ENCODE measurements around the gene DES.

Gene DES

DNA sequence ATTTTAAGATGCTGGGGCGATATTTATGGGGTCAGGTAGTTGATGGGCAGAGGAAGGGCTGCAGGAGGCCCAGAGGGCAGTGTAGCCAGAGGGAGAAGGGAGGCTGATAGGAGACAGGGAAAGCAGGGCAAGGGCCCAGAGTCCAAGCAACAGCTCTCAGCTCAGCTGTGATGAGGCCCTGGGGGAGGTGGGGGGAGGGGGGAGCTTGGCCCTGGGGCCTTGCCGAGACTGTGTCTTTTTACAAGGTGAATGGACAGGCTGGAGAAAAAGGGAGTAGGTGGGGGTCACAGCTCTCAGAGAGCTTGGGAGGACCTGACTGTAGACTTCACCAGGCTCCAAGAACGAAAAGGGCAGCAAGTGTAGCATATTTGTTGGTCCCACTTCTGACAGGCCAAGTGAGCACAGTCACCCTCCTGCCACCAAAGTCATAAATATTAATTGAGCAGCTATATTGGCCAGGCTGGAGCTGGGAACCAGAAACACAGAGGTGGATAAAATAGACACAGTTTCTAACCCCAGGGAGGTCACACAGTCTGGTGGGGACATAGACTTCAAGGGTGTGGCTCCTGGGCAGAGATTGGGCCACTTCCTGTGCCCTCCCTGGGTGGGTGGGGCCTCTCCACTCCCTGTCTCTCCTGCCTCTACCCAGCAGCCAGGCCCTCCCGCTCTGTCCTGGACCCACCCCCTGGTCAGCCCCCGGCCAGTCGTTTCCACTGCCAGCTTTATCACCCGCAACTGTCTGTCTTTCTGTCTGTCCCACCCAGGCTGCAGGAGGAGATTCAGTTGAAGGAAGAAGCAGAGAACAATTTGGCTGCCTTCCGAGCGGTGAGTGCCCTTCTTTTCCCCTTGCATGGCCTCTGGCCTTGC is 1.4 kb downstream of the DES start:
- no peak for DNase-seq (ENCODE audit: low read depth)
- H3K4me3 ChIP-seq (ENCODE audit: low read depth, low read length), result no peak overlapping the region
- TF ChIP-seq, protein P1, sequence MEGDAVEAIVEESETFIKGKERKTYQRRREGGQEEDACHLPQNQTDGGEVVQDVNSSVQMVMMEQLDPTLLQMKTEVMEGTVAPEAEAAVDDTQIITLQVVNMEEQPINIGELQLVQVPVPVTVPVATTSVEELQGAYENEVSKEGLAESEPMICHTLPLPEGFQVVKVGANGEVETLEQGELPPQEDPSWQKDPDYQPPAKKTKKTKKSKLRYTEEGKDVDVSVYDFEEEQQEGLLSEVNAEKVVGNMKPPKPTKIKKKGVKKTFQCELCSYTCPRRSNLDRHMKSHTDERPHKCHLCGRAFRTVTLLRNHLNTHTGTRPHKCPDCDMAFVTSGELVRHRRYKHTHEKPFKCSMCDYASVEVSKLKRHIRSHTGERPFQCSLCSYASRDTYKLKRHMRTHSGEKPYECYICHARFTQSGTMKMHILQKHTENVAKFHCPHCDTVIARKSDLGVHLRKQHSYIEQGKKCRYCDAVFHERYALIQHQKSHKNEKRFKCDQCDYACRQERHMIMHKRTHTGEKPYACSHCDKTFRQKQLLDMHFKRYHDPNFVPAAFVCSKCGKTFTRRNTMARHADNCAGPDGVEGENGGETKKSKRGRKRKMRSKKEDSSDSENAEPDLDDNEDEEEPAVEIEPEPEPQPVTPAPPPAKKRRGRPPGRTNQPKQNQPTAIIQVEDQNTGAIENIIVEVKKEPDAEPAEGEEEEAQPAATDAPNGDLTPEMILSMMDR (IDR thresholded peaks at IDR 0.05; ENCODE audit: low read depth, low read length, missing control alignments), result no peak

DNA sequence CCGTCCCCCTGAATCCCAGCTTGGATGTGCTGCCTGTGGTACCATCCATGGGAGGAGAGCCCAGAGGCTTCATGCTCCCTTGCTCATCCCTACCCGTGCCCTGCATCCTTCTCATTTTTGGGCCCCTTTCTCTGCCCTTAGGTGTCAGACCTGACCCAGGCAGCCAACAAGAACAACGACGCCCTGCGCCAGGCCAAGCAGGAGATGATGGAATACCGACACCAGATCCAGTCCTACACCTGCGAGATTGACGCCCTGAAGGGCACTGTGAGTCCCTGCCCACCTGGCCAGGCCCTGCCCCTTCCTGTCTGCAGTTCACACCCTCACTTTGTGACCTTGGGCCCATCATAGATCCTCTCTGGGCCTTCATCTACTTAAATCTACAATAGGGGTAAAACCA is 2.5 kb downstream of the DES start:
- TF ChIP-seq, protein P1 (IDR thresholded peaks at IDR 0.05; ENCODE audit: low read depth, low read length, missing control alignments), result no peak
- no peak overlapping the region for H3K4me3 ChIP-seq (ENCODE audit: low read depth, low read length)
- no peak for DNase-seq (ENCODE audit: low read depth)

DNA sequence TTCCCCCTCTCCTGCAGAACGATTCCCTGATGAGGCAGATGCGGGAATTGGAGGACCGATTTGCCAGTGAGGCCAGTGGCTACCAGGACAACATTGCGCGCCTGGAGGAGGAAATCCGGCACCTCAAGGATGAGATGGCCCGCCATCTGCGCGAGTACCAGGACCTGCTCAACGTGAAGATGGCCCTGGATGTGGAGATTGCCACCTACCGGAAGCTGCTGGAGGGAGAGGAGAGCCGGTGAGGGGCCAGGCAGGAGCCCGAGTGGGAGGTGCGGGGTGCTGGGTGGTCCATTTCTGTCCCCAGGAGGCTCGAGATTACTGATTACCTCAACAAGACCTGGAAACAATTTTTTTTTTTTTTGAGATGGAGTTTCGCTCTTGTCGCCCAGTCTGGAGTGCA is 3.1 kb downstream of the DES start:
- DNase-seq (ENCODE audit: low read depth), result no peak
- TF ChIP-seq, protein P1 (IDR thresholded peaks at IDR 0.05; ENCODE audit: low read depth, low read length, missing control alignments), result no peak
- H3K4me3 ChIP-seq (ENCODE audit: low read depth, low read length), result no peak overlapping the region

DNA sequence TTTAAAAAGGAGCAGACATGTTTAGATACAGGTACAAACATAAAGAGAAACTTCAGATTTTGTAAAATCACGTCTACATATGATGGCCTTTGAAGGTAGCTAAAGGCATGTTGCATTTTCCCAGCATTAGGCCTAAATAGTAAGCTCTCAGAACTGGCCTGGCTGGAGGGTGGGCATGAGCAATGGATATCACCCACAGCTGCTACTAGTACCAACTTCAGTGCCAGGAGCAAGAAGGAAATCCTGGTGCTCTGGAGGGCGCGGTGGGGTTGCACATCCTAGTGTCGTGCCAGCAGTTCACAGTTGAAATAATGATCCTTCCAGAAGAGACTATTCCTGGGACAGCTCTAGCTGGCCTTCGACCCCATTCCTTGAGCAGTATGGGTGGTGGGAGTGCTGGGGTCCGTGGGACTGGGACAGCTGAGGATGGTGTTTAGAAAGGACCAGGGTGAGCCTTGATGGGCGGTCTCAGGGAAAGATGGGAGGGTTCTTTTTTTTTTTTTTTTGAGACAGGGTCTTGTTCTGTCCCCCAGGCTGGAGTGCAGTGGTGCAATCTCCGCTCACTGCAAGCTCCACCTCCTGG is 4.9 kb downstream of the DES start:
- no peak overlapping the region for H3K4me3 ChIP-seq (ENCODE audit: low read depth, low read length)
- no peak for DNase-seq (ENCODE audit: low read depth)
- TF ChIP-seq, protein P1 (IDR thresholded peaks at IDR 0.05; ENCODE audit: low read depth, low read length, missing control alignments), result no peak

DNA sequence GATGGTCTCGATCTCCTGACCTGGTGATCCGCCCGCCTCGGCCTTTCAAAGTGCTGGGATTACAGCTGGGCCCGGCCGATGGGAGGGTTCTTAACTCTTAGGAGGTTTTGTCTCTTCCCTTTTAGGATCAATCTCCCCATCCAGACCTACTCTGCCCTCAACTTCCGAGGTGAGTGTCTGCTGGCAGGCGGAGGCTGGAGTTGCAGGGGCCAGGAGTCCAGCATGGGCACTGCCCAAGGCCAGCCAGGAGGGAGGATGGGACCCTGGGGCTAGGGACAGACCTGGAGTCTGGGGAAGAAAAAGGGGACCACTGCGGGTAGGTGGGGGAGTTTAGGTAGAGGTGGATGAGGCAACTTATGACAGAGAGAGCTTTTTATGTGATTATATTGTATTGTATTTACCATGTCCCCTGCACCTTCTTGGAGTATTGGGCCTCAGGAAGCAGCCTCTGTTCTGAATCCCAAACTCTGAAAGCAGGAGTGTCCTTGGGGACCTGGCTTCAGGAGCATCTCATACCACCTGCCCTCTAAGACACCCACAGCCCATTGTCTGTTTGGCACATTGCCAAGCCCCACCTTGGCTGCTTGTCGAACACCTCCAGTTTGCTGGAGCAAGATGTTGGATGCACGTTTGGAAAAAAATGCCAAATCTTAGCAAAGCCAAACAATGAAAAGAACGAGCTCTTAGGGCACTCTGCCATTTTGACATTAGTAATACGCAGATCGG is 5.6 kb downstream of the DES start:
- no peak for DNase-seq (ENCODE audit: low read depth)
- TF ChIP-seq, protein P1 (IDR thresholded peaks at IDR 0.05; ENCODE audit: low read depth, low read length, missing control alignments), result no peak
- no peak overlapping the region for H3K4me3 ChIP-seq (ENCODE audit: low read depth, low read length)

DNA sequence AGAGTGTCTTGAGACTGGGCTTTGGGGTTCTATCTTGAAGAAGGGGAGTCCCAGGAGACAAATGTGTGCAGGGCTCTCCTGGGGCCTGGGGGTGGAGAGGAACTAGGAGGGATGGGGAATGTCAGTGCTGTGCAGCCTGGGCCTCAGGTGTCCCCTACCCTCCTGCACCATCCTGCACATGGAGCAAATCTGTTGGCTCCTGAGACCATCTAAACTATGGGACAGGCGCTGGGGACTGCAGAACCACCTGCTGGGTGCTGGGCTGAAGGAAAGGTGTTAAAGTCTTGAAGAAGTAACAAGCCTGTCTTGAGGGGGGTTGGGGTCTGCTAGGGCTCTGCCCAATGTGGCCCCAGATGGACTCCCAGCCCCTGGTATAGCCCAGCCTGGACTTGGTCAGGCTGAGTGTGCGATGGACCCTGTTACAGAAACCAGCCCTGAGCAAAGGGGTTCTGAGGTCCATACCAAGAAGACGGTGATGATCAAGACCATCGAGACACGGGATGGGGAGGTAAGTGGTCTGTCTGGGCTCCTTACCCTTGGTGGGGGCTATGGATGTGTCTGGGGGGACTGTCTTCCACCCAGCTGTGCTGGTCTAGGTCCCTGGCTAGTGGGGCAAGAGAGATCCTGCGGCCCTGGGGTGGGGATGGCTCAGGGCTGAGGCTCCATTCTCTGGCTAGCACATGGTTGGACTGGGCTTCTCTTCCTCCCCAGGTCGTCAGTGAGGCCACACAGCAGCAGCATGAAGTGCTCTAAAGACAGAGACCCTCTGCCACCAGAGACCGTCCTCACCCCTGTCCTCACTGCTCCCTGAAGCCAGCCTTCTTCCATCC is 7.3 kb downstream of the DES start:
- TF ChIP-seq, protein P1 (IDR thresholded peaks at IDR 0.05; ENCODE audit: low read depth, low read length, missing control alignments), result no peak
- H3K4me3 ChIP-seq (ENCODE audit: low read depth, low read length), result no peak overlapping the region
- DNase-seq (ENCODE audit: low read depth), result no peak

Measured in GM12864 (cell line).